Neural cell (in vitro differentiated cells): Measurements from ENCODE around the gene DNAJB8. TPM values are rescaled to one million over a fixed set of nuclear protein-coding genes. Genes with fewer than 3 reads are reported as not detected.

Experiments
- H2AFZ ChIP-seq: fragments of 200-600, 300-800 bp; sonication (generic), shearing (Covaris generic); 2 replicates; pipeline ENCODE4 v1.6.0; 2014; ENCODE audit warnings: low read depth, mild to moderate bottlenecking, antibody characterized with exemption, low read length, moderate library complexity
- H3F3A ChIP-seq: fragments of 200-600 bp; shearing (Covaris generic); 2 replicates; pipeline ENCODE4 v1.6.1; 2016; ENCODE audit warnings: mild to moderate bottlenecking, moderate library complexity, mixed read lengths, antibody characterized with exemption, low read length; ENCODE audit not compliant: insufficient read depth, poor library complexity, severe bottlenecking
- H3K27ac ChIP-seq: fragments of 200-600, 300-800 bp; sonication (generic), shearing (Covaris generic); 2 replicates; pipeline ENCODE4 v1.5.1; 2014; ENCODE audit warnings: mild to moderate bottlenecking, low read length, moderate library complexity
- H3K27me3 ChIP-seq: fragments of 300-800, 200-600 bp; sonication (generic), shearing (Covaris generic); 2 replicates; pipeline ENCODE4 v1.6.0; 2014; ENCODE audit warnings: mild to moderate bottlenecking, low read depth, low read length, moderate library complexity; ENCODE audit not compliant: insufficient read depth
- H3K36me3 ChIP-seq: fragments of 300-800, 200-600 bp; sonication (generic), shearing (Covaris generic); 2 replicates; pipeline ENCODE4 v1.5.1; 2014; ENCODE audit warnings: mild to moderate bottlenecking, antibody characterized with exemption, low read length, moderate library complexity; ENCODE audit not compliant: insufficient read depth
- H3K4me2 ChIP-seq: fragments of 300-800, 200-600 bp; sonication (generic), shearing (Covaris generic); 2 replicates; pipeline ENCODE4 v1.6.0; 2014; ENCODE audit warnings: mild to moderate bottlenecking, low read length
- H3K4me3 ChIP-seq: fragments of 300-800, 200-600 bp; sonication (generic), shearing (Covaris generic); 2 replicates; pipeline ENCODE4 v1.5.1; 2014; ENCODE audit warnings: mild to moderate bottlenecking, low read length, moderate library complexity
- H3K79me2 ChIP-seq: fragments of 200-600 bp; shearing (Covaris generic); replicated peaks from 2 replicates; pipeline ENCODE4 v1.6.0; 2014; ENCODE audit warnings: mild to moderate bottlenecking, low read length, moderate library complexity; ENCODE audit not compliant: insufficient read depth
- H3K9ac ChIP-seq: fragments of 300-800, 200-600 bp; sonication (generic), shearing (Covaris generic); 2 replicates; pipeline ENCODE4 v1.6.1; 2016; ENCODE audit warnings: mild to moderate bottlenecking, low read length, mixed read lengths
- H3K9me2 ChIP-seq: fragments of 200-600 bp; shearing (Covaris generic); 2 replicates; pipeline ENCODE4 v1.6.1; 2016; ENCODE audit warnings: mild to moderate bottlenecking, low read length, mixed read lengths; ENCODE audit not compliant: insufficient read depth
- H3K9me3 ChIP-seq: fragments of 200-600, 300-800 bp; sonication (generic), shearing (Covaris generic); 2 replicates; pipeline ENCODE4 v1.6.1; 2016; ENCODE audit warnings: mild to moderate bottlenecking, mixed run types, low read length, moderate library complexity, mixed read lengths
- H4K20me1 ChIP-seq: fragments of 200-600 bp; shearing (Covaris generic); 2 replicates; pipeline ENCODE4 v1.6.1; 2016; ENCODE audit warnings: mild to moderate bottlenecking, mixed run types; ENCODE audit not compliant: insufficient read depth
- CTCF ChIP-seq: fragments of 450-650 bp; IDR thresholded peaks from 2 replicates; pipeline ENCODE4 v1.5.1; 2014; ENCODE audit warnings: antibody characterized with exemption, mild to moderate bottlenecking, moderate library complexity; ENCODE audit not compliant: poor library complexity, severe bottlenecking
- EP300 ChIP-seq: fragments of 450-650 bp; conservative IDR thresholded peaks from 2 replicates; pipeline ENCODE4 v1.6.1; 2014; ENCODE audit warnings: antibody characterized with exemption, mild to moderate bottlenecking, moderate library complexity; ENCODE audit not compliant: poor library complexity, severe bottlenecking
- EZH2 ChIP-seq: fragments of 200-600, 300-800 bp; shearing (Covaris generic), sonication (generic); IDR thresholded peaks from 2 replicates; pipeline ENCODE4 v1.6.1; 2014; ENCODE audit warnings: antibody characterized with exemption, low read length, borderline replicate concordance, mild to moderate bottlenecking; ENCODE audit not compliant: insufficient read depth, poor library complexity, severe bottlenecking
- MXI1 ChIP-seq: fragments of 450-650 bp; conservative IDR thresholded peaks from 2 replicates; pipeline ENCODE4 v1.6.1; 2014; ENCODE audit warnings: antibody characterized with exemption, mild to moderate bottlenecking; ENCODE audit not compliant: poor library complexity, severe bottlenecking
- POLR2AphosphoS5 ChIP-seq: IDR thresholded peaks from 2 replicates; pipeline ENCODE4 v1.6.1; 2012
- RAD21 ChIP-seq: fragments of 450-650 bp; conservative IDR thresholded peaks from 2 replicates; pipeline ENCODE4 v1.6.1; 2014; ENCODE audit warnings: antibody characterized with exemption, mild to moderate bottlenecking, moderate library complexity
- REST ChIP-seq: IDR thresholded peaks from 2 replicates; pipeline ENCODE4 v1.6.1; 2012; ENCODE audit warnings: borderline replicate concordance
- SMC3 ChIP-seq: fragments of 450-650 bp; conservative IDR thresholded peaks from 2 replicates; pipeline ENCODE4 v1.6.1; 2014; ENCODE audit warnings: antibody characterized with exemption, mild to moderate bottlenecking, moderate library complexity; ENCODE audit not compliant: poor library complexity
- TAF1 ChIP-seq: IDR thresholded peaks from 2 replicates; pipeline ENCODE4 v1.6.1; 2012; ENCODE audit warnings: low read depth
- polyA plus RNA-seq: library from polyadenylated mRNA; depleted of rRNA; stranded (reverse); fragments of >200 nt; gene quantifications from 2 replicates; pipeline ENCODE4 v1.2.3, GENCODE V29; 2014

The DNAJB8 gene
- polyA plus RNA-seq, 1 donor from 2014 or later: not detected

- peaks cover 11% of the 10 kb centered on the region for H3K27me3 ChIP-seq
- no peak overlapping the region for H3K4me3 ChIP-seq
- H3F3A ChIP-seq: no peaks in the 10 kb centered on the region
- H3K36me3 ChIP-seq: no peaks in the 10 kb centered on the region
- H3K9me2 ChIP-seq: no peaks in the 10 kb centered on the region
- no peaks in the 10 kb centered on the region for H3K79me2 ChIP-seq
- no peaks in the 10 kb centered on the region for H4K20me1 ChIP-seq
- no peak overlapping the region for H3K9ac ChIP-seq
- H2AFZ ChIP-seq: no peak overlapping the region
- H3K9me3 ChIP-seq: no peaks in the 10 kb centered on the region
- no peak for TF ChIP-seq TAF1
- TF ChIP-seq MXI1: no peak
- no peak for TF ChIP-seq POLR2AphosphoS5
- H3K4me2 ChIP-seq: no peak overlapping the region
- no peak overlapping the region for H3K27ac ChIP-seq
Measured at GRCh38 chr3:128469556-128469955, 2.9 kb upstream of the DNAJB8 start.

GRCh38 chr3:128468791-128469527 lies 2.3 kb upstream of the DNAJB8 start:
- no peaks in the 10 kb centered on the region for H3K36me3 ChIP-seq
- H3K27me3 ChIP-seq: peaks cover 10% of the 10 kb centered on the region

More at GRCh38 chr3:128468791-128469527, 2.3 kb upstream of the DNAJB8 start:
- H3K9me2 ChIP-seq: no peaks in the 10 kb centered on the region
- no peak overlapping the region for H3K27ac ChIP-seq
- no peaks in the 10 kb centered on the region for H4K20me1 ChIP-seq
- no peak for TF ChIP-seq RAD21
- no peak for TF ChIP-seq MXI1
- TF ChIP-seq TAF1: no peak
- TF ChIP-seq REST: no peak
- no peak for TF ChIP-seq EZH2
- no peak for TF ChIP-seq SMC3
- no peak for TF ChIP-seq EP300
- TF ChIP-seq POLR2AphosphoS5: no peak
- TF ChIP-seq CTCF: no peak
- no peak overlapping the region for H3K4me3 ChIP-seq
- no peaks in the 10 kb centered on the region for H3F3A ChIP-seq
- H2AFZ ChIP-seq: no peak overlapping the region
- no peak overlapping the region for H3K4me2 ChIP-seq
- H3K9ac ChIP-seq: no peak overlapping the region
- H3K9me3 ChIP-seq: no peaks in the 10 kb centered on the region
- no peaks in the 10 kb centered on the region for H3K79me2 ChIP-seq
